ENCODE data around the gene HCRT.

HCRT gene

GRCh38 chr17:42179335-42179734 lies 5.9 kb downstream of the HCRT start:
- no peak for DNase-seq (ENCODE audit: low read depth)
- no peak for TF ChIP-seq MAX (IDR thresholded peaks at IDR 0.05; ENCODE audit: low read depth, low read length)
- TF ChIP-seq POLR2A (IDR thresholded peaks at IDR 0.05; ENCODE audit: extremely low read depth, insufficient read length) = no peak
- TF ChIP-seq MYC (IDR thresholded peaks at IDR 0.05; ENCODE audit: low read depth, low read length) = no peak
- TF ChIP-seq CTCF (IDR thresholded peaks at IDR 0.05; ENCODE audit: low read depth, low read length) = no peak
- H3K4me3 ChIP-seq (ENCODE audit: low read depth, low read length) = no peak overlapping the region

- TF ChIP-seq MAX (IDR thresholded peaks at IDR 0.05; ENCODE audit: low read depth, low read length) = no peak
- TF ChIP-seq MYC (IDR thresholded peaks at IDR 0.05; ENCODE audit: low read depth, low read length) = no peak
- no peak for TF ChIP-seq CTCF (IDR thresholded peaks at IDR 0.05; ENCODE audit: low read depth, low read length)
- TF ChIP-seq POLR2A (IDR thresholded peaks at IDR 0.05; ENCODE audit: extremely low read depth, insufficient read length) = no peak
- DNase-seq (ENCODE audit: low read depth) = peak; percentile 78
- no peak overlapping the region for H3K4me3 ChIP-seq (ENCODE audit: low read depth, low read length)
These were observed 6.4 kb downstream of the HCRT start for GRCh38 chr17:42178817-42179216.

- TF ChIP-seq MYC (IDR thresholded peaks at IDR 0.05; ENCODE audit: low read depth, low read length) (no peak), CTCF (IDR thresholded peaks at IDR 0.05; ENCODE audit: low read depth, low read length) (no peak), MAX (IDR thresholded peaks at IDR 0.05; ENCODE audit: low read depth, low read length) (no peak), POLR2A (IDR thresholded peaks at IDR 0.05; ENCODE audit: extremely low read depth, insufficient read length) (no peak)
- no peak overlapping the region for H3K4me3 ChIP-seq (ENCODE audit: low read depth, low read length)
- DNase-seq (ENCODE audit: low read depth) = no peak
These were observed 7.6 kb downstream of the HCRT start for GRCh38 chr17:42177684-42178083.

GRCh38 chr17:42174126-42174783 lies 11.0 kb downstream of the HCRT start:
- no peak overlapping the region for H3K4me3 ChIP-seq (ENCODE audit: low read depth, low read length)

GRCh38 chr17:42171831-42172230 lies 13.4 kb downstream of the HCRT start:
- TF ChIP-seq CTCF (IDR thresholded peaks at IDR 0.05; ENCODE audit: low read depth, low read length) (no peak), MYC (IDR thresholded peaks at IDR 0.05; ENCODE audit: low read depth, low read length) (no peak), MAX (IDR thresholded peaks at IDR 0.05; ENCODE audit: low read depth, low read length) (no peak), POLR2A (IDR thresholded peaks at IDR 0.05; ENCODE audit: extremely low read depth, insufficient read length) (no peak)
- DNase-seq (ENCODE audit: low read depth) = no peak
- no peak overlapping the region for H3K4me3 ChIP-seq (ENCODE audit: low read depth, low read length)

More at GRCh38 chr17:42174126-42174783, 11.0 kb downstream of the HCRT start:
- TF ChIP-seq MYC (IDR thresholded peaks at IDR 0.05; ENCODE audit: low read depth, low read length) = no peak
- no peak for TF ChIP-seq CTCF (IDR thresholded peaks at IDR 0.05; ENCODE audit: low read depth, low read length)
- TF ChIP-seq MAX (IDR thresholded peaks at IDR 0.05; ENCODE audit: low read depth, low read length) = no peak
- TF ChIP-seq POLR2A (IDR thresholded peaks at IDR 0.05; ENCODE audit: extremely low read depth, insufficient read length) = no peak
- no peak for DNase-seq (ENCODE audit: low read depth)

Measured in NB4 (cell line).